ENCODE measurements around the gene ACADVL.
"Not testable (repeated sequence)": the region's sequence is repeated elsewhere in the genome, so short reads cannot be mapped to it uniquely, and the experiment has no call there.

The ACADVL gene

DNA sequence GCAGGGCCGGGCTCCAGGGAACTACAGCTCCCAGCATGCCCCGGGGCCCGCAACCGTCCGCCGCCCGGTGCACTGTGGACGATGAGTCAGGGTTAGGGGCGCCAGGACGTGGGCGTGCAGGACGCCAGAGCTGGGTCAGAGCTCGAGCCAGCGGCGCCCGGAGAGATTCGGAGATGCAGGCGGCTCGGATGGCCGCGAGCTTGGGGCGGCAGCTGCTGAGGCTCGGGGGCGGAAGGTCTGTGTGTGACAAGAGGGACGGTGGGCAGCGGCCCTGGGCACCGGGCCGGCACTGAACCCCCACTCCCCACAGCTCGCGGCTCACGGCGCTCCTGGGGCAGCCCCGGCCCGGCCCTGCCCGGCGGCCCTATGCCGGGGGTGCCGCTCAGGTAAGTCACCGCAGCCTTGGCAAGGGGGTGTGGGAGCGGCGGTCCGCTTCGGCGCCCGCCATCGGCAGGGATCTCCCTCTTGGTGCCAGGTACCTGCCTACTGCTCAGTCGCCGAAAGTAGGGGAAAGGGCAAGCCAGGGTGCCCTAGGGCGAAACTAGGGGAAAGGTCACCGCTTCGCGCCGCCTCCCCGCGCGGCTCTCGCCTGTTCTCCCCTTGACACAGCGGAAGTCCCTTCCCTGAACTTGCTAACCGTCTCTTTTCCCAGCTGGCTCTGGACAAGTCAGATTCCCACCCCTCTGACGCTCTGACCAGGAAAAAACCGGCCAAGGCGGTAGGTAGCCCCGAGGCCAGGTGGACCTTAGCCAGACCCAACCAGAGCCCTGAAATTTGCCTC is at the start of gene ACADVL, which contains the start of gene DLG4:
ACADVL (plus strand) TSS at position 127 of the 781 bp plus-strand sequence; CDS start at position 174, 47 bp downstream.
DLG4 (minus strand) TSS at position 25 of the 781 bp plus-strand sequence.
- peak; percentile 90 for DNase-seq (ENCODE audit: low read depth)

GRCh38 chr17:7172522-7173191 is 47.1 kb upstream of the ACADVL start:
- DNase-seq (ENCODE audit: low read depth): not testable (repeated sequence)

DNA sequence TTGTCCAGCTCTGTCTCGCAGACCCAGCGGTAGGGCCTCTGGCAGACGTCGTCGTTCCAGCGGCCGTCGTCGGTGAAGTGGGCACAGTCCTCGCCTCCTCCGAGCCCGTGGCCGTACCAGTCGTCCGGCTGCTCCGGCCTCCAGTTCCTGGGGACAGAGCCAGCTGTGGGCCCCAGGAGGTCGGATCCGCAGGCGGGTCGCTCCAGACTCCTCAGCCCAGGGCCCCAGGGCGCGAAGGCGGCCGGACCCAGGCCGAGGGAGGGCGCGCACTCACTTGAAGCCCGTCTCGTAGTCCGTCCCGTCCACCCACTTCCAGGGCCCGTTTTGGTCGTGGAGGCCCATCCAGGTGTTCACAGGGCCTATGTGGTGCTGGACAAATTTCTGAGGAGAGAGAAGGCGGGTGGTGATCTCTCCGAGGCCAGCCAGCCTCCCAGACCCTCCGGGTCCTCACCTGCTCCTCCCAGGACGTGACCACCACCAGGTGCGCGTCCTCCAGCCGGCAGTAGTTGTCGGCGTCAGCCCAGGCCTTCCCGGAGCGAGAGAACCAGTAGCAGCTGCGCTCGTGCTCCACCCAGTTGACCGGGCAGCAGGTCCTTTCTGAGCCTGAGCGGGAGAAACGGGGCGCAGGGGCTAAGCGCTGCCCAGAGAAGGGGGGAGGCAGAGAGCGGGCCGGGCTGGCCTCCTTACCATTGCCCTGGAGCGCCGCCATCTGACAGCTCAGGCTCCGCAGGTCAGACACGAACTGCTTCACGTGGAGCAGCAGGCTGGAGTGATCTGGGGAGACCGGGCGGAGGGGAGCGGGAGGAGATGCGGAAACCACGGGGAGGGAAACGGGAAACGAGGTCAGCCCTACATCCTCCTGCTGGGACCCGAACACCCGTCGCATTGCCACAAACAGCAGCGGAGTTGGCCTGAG is 45.8 kb upstream of the ACADVL start:
- DNase-seq (ENCODE audit: low read depth): peak; percentile 12

DNA sequence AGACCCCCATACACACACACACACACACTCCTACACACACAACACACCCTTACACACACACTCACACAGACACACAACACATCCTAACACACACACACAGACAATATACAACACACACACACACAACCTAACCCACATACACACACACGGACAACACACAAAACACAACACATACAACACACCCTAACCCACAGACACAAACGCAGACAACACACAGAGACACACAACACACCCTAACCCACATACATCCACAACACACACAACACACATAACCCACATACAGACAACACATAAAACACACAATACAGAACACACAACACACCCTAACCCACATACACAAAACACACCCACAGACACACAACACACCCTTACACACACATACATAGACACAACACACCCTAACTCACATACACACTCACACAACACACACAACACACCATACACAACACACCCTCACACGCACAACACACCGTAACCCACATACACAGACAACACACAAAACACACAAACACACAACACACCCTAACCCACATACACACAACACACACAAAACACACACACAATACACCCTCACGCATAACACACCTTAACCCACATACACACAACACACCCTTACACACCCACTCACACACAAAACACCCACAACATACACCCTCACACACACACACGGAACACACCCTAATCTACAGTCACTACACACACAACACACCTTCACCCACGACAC is 45.0 kb upstream of the ACADVL start:
- DNase-seq (ENCODE audit: low read depth): no peak

GRCh38 chr17:7175330-7175733 is 44.4 kb upstream of the ACADVL start:
- no peak for DNase-seq (ENCODE audit: low read depth)

DNA sequence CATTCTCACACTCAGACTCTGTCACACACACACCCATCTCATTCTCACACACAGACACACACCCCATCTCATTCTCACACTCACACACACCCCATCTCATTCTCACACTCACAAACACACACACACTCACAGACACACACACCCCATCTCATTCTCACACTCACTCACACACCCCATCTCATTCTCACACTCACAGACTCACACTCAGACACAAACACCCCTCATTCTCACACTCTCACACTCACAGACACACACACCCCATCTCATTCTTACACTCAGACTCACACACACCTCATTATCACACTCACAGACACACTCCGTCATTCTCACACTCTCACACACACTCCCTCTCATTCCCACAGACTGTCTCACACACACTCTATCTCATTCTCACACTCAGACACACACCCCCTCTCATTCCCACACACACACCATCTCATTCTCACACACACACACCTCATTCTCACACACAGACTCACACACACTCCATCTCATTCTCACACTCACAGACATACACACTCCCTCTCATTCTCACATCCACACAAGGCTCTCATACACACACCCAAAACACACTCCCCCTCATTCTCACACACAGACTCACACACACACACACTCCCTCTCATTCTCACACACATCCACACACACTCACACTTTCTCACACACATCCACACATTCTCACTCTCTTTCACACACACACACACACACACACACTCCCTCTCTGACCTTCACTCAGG is 43.5 kb upstream of the ACADVL start:
- DNase-seq (ENCODE audit: low read depth): no peak

- no peak for DNase-seq (ENCODE audit: low read depth)
Observed at GRCh38 chr17:7176841-7177190, 42.9 kb upstream of the ACADVL start.

DNA sequence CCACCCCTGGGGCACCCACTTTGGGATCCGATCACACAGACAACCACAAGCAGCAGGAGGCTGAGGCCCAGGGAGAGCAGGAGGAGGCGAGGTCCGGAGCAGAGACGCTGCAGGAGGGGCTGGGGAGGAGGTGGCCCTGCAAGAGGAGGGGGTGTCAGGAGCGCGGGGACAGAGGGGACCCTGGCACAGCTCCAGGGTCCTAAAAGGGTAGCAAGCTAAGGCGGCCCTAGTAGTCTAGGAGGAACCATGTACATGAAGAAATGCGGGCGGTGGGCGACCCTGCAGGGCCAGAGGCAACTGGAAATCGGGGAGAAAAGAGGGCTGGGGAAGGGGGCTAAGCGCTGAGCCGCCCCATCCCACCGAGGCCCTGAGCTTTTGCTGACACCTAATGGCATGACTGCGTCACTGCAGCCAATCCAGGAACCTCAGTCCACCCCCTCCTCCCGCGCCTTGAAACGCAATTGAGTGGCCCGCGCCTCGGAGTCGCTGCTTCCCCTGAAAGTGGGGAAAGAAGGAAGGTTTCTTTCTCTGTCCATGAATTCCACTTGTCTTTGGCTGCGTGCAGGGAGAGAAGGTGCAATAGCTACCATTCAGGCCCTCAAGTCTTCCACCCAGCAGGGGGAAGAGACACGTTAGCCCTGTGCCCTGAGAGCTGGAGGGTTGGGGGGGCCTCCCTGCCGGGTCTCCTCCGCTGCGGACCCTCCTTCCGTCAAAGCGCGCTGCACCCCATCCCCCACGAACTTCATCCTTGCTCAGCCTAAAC is 42.4 kb upstream of the ACADVL start:
- peak; percentile 72 for DNase-seq (ENCODE audit: low read depth)

- DNase-seq (ENCODE audit: low read depth): peak; percentile 36
Observed at GRCh38 chr17:7177954-7178477, 41.7 kb upstream of the ACADVL start.

DNA sequence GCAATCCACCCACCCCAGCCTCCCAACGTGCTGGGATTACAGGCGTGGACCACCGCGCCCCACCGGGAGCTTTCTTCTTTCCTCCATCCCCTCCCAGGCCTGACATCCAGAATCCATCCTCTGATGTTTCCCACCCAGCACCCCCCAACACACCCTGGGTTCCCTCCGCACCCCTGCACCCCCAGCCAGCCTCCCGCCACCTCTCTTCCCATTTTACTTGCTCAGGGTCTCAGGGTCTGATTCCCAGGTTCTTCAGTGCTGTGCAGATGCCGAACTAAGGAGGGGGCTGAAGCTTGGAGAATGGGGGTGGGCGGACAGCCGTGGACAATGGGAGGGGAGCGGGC is 40.8 kb upstream of the ACADVL start:
- no peak for DNase-seq (ENCODE audit: low read depth)

DNA sequence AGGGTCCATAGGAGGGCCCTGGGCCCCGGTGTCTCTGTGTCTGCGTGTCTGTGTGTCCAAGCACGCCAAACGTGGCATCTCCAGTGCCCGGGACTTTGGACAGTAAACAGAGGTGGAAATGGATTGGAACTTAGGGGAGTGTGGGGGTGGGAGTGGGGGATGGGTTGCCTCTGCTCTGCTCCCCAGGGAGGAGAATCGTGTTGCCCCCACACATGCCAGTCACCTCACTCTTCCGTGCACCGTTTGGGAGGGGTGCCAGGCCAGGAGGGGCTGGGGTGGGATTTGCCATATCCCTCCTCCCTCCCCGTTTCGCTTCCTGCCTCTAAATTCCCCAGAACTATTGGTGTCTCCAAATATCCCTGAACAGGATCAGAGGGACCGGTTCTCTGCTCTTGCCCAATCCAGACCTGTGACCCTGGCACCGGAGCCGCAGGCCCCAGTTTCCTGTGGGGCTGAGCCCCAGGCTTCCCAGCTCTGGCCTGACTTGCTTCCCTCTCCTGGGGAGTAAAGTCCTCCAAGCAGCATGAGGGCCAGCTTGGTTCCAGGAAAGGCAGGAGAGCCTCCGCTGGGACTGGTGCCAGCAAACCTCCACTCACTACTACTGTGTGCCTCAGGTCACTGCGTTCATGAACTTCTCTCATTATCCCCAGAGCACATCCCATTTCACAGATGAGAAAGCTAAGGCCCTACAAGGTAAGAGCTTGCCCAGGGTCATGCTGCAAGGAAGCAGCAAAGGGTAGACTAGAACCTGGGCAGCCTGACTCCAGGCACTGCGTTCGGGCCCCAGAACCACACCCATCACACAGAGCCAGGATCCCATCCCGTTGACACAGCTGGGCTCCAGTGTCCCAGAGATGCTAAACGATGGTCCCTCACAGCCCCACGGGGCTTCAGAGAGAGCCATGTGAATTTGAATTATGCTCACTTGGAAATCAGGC is 40.2 kb upstream of the ACADVL start, which contains the start of gene ASGR1:
ASGR1 (minus strand) TSS at position 54 of the 938 bp plus-strand sequence. CDS start 807 bp downstream, outside the sequence.
- DNase-seq (ENCODE audit: low read depth): no peak

GRCh38 chr17:7182101-7182500 is 37.6 kb upstream of the ACADVL start:
- not testable (repeated sequence) for DNase-seq (ENCODE audit: low read depth)

DNA sequence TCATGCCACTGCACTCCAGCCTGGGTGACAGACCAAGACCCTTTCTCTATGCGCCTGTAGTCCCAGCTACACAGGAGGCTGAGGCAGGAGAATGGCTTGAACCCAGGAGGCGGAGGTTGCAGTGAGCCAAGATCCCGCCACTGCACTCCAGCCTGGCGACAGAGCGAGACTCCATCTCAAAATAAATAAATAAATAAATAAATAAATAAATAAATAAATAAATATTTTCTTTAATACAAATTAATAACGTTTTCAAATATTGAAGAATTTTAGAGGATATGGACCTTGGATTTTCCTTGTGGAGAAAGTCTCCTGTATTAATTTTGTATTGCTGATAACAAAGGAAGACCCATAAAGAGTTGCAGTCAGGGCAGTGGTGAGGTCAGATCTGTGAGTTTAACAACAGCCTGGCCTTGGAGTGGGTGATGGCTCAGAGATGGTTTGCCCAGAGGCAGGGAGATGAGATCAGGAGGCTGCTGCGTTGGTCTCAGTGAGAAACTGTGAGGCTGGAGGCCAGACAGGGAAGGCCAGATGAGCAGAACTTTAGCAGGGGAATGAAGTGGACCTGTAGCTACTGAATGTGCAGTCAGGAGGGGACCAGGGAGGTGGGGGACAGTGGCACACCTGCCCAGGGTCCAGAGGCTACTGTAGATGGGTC is 36.2 kb upstream of the ACADVL start:
- no peak for DNase-seq (ENCODE audit: low read depth)

DNA sequence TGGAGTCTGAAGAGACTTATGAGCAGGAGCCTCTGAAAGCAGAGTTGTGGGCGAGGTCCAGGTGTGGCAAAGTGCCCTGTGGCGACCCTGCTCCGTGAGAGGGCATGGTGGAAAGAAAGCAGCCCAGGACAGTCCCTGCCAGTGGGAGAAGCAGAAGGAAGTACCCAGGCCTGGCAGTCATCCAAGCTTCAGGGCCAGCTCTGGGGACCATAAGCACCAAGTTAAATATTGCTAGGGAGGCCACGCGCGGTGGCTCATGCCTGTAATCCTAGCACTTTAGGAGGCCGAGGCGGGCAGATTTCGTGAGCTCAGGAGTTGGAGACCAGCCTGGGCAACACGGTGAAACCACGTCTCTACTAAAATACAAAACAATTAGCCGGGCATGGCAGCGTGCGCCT is 35.6 kb upstream of the ACADVL start:
- no peak for DNase-seq (ENCODE audit: low read depth)

GRCh38 chr17:7184647-7185046 is 35.1 kb upstream of the ACADVL start:
- DNase-seq (ENCODE audit: low read depth): no peak

GRCh38 chr17:7186241-7186640 is 33.5 kb upstream of the ACADVL start:
- DNase-seq (ENCODE audit: low read depth): no peak

DNA sequence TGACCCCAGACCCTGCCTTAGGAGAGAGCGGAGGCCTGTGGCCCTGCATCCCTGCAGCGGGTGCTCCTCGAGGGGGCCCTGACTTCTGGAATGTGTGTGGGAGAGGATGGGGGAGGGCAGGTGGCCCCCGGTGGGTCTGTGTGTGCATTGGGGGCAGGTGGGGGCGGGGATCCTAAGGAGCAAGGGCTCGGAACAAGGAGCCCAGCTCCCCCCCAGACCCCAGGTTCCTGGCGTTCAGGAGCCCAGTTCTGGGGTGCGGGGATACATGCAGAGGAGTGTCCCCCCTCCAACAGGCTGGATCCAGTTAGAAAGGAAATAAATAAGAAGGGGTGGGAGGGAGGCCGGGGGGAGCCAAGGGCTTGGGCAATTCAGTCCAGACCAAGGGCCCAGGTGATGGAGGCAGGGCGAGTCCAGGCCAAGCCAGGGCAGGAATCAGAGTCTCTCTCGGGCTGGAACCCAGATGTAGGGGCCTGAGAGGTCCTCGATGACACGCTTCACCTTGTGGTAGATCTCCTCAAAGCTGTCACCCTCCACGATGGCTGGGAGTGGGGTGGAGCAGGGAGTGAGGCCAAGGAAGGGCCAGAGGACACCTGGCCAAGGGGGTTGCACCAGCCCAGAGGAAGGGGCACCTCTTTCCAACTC is 29.3 kb upstream of the ACADVL start:
- no peak for DNase-seq (ENCODE audit: low read depth)

- no peak for DNase-seq (ENCODE audit: low read depth)
Observed at GRCh38 chr17:7191069-7191468, 28.7 kb upstream of the ACADVL start.

Data from EH (cell line).